Embryonic facial prominence (tissue), 1 donor: Measurements from ENCODE around the gene GDPD2.
"Not testable (repeated sequence)": the region's sequence is repeated elsewhere in the genome, so short reads cannot be mapped to it uniquely, and the experiment has no call there.

Experiments used
- DNase-seq: peaks from one replicate; pipeline ENCODE4 v3.0.0-alpha.2; 2016; ENCODE audit errors: extremely low spot score

GDPD2 gene

DNA sequence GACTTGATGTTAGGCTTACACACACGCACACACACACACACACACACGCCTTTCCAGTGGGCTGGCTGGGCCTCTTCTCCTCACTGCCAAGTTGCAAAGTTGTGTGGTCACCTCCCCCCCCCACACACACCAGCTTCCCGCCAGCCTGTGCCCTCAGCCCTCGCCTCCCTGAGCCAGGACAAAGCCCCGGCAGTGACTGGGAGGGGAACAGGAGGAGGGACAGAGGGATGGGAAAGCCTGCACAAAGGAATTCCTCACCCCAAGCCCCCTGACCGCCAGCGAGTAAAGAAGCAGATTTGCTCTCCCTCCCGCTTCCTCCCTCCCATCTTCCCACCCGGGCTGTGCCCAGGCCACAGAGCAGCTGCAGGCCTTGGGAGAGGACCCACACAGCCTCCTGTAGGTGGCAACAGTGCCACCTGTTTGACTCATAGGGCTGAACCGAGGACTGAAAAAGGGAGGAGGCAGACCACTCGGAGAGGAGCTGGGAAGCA lies at the start of gene GDPD2:
Gene GDPD2, plus strand, starts transcription at position 464 of the 491 bp plus-strand sequence. CDS start 1,671 bp downstream, outside the sequence.
- no peak for DNase-seq

GRCh38 chrX:70386235-70386634 lies 36.9 kb upstream of the GDPD2 start:
- no peak for DNase-seq

GRCh38 chrX:70398899-70399298 lies 24.2 kb upstream of the GDPD2 start:
- no peak for DNase-seq

DNA sequence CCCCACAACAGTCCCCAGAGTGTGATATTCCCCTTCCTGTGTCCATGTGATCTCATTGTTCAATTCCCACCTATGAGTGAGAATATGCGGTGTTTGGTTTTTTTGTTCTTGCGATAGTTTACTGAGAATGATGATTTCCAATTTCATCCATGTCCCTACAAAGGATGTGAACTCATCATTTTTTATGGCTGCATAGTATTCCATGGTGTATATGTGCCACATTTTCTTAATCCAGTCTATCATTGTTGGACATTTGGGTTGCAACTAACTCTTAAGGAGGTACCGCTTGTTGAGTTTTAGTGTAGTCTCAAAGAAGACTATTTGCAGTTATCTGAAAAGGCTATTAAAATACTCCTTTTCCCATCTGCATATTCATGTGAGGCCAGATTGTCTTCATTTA lies 22.9 kb upstream of the GDPD2 start:
- DNase-seq = not testable (repeated sequence)

GRCh38 chrX:70402721-70403120 lies 20.4 kb upstream of the GDPD2 start:
- DNase-seq = no peak

DNA sequence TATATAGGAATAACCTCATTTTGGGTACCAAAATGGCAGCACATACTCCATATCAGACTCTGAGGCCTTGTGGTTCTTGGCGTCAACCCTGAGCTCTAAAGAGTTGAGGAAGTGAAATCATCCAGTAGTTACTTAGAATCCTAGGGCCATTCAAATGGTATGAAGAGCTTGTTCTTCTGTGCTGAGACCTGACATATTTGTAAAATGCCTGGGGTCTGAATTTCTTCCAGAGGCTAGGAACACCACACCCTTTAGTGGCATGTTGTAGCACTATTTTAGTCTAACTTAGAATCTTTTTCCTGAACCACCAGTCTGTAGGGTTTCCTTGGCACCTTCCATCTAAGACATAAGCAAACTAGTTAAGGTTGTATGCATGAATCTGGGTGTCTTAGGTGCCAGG lies 18.1 kb upstream of the GDPD2 start:
- no peak for DNase-seq

- DNase-seq = no peak
Measured at GRCh38 chrX:70410921-70411320, 12.2 kb upstream of the GDPD2 start.

DNA sequence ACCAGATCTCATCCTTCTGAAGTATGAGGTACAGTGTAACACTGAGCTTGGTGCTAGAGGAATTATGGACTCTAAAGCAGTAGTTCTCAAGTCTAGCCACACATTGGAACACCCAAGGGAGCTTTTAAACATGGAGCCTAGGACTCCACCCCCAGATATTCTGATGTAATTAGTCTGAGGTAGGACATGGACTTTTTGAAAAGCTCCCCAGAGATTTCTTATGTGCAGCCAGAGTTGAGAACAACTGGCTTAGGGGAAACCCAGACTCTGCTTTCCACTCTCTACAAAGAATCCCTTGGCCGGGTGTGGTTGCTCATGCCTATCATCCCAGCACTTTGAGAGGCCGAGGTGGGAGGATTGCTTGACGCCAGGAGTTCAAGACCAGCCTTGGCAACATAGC lies 11.6 kb upstream of the GDPD2 start:
- no peak for DNase-seq

GRCh38 chrX:70421618-70422017 lies 1.5 kb upstream of the GDPD2 start:
- no peak for DNase-seq

- DNase-seq = no peak
Measured at GRCh38 chrX:70423936-70424675, 992 bp downstream of the GDPD2 start.

GRCh38 chrX:70424801-70425200 lies 1.7 kb downstream of the GDPD2 start:
- DNase-seq = no peak

GRCh38 chrX:70426286-70427278 lies 3.5 kb downstream of the GDPD2 start:
- no peak for DNase-seq

DNA sequence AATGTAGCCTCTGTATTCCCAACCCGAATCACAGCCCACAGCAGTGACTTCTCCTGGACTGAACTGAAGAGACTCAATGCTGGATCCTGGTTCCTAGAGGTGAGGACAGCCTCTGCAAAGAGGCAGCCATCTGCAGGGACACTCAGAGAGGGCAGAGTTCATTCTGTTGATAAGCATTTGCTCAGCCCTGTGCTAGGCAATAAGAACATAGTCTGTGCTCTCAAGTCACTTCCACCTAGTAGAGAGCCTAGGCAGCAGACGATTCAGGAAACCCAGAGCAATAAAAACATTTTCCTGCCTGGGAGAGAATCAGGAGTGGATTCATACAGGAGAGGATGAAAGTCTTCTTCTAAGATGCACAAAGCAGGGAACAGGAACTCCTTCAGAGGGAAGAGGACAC lies 4.3 kb downstream of the GDPD2 start:
- DNase-seq = no peak

DNA sequence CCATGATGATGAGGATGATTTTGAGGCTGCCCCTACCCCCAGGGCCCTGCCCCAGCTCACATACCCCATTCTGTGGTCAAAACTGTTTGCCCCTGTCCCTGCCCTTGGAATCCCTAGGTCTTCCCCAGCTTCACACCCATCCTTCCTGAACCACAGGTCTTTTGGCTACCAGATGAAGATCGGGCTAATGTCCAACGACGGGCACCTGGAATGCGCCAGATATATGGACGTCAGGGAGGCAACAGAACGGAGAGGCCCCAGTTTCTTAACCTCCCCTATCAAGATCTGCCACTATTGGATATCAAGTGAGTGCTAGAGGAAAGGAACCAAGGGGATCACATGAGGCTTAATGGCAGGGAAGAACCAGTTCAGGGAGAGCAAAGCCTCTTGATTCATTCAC lies 6.6 kb downstream of the GDPD2 start:
- no peak for DNase-seq

GRCh38 chrX:70432936-70433847 lies 10.1 kb downstream of the GDPD2 start:
- DNase-seq = no peak

DNA sequence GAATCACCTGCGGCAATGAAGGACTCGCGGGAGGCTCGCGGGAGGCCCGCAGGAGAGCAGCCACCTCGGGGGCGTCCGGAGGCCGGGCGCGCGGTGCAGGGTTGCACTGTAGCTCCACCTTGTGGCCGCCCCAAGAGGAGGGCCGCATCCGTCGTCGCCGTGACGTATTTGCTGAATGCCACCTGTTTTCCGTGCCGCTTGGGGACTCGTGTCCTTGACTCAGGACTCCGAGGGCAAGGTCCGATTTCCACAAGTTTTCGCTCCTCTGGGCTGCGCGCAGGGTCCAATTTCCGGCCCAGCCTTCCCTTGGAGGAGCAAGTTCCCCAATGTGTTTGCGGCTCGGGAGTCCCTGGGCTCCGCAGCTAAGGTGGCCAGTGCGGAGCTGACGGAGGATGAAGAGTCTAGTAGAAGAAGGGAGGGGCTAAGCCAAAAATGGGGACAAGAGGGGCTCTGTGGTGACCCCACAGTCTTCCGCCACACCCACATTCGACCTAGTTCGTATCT lies 10.8 kb downstream of the GDPD2 start:
- DNase-seq = no peak

GRCh38 chrX:70434352-70434866 lies 11.3 kb downstream of the GDPD2 start:
- DNase-seq = no peak

DNA sequence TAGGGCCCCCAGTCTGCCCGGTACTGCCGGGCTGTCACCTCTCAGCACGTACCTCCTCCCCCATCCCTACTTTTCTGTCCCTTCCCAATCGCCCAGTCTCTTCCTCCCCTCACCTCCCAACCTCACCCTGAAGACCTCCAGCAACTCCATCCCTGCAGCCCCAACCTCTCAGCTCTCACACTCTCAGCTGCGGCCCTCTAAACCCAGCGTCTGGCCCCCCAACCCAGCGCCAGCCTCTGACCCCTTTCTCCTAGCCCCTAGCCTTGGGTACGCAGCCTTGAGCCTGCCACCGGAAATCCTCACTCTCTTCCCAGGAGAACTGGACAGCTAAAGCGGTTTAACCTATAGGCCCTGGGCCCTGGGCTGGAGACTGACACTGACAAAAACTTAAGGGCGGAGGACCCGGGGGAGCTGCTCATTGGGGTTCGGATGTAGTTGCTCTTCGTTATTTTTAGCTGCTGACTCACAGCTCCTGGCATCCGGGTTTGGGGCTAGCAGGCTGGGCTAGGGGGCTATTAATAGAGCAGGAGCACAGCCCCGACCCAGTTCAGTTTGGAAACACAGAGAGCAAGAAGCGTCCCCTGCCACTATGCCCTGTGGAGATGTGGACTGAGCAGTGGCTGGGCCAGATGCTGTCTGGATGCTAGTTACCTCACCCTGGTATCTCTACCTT lies 11.9 kb downstream of the GDPD2 start:
- DNase-seq = no peak

DNA sequence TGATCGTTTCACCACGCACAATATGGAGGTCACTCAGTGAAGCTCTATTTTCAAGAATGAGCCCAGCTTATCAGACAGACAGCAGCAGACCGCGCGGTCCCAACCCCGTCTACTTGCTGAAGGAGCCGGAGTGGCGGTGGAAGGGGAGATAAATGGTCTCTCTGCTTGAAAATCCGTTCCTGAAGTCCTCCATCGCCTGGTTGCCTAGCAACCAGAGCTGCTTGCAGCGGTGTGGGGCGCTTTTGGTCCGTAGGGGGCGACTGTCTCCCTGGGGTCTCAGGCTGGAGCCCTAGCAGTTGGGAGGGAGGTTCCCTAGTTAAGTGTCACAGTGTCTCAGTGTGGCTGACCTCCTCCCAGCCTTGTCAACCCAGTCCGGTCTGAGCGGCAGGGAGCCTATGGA lies 13.2 kb downstream of the GDPD2 start:
- DNase-seq = no peak

DNA sequence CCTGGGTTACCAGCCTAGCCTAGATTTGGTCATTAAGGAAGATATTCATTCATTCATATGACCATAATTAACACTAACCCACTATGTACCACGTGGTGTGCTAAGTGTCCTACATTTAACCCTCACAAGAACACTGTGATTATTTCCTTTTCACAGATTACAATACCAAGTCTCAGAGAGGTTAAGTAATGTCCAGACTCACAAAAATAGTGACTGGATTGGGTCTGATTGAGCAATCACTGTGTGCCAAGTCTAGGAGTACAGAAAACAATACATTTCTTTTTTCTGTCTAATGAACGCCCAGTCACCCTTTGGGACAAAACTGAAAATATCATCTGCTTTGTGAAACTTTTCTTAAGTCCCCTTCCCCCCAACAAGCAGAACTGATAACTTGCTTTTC lies 13.9 kb downstream of the GDPD2 start:
- no peak for DNase-seq
